ENCODE results near the gene RSPRY1. TPM values are rescaled to one million over a fixed set of nuclear protein-coding genes. Genes with fewer than 3 reads are reported as not detected.

The RSPRY1 gene
- total and polyA plus RNA-seq, 8 donors: 6.9 to 21.9 (median 18.7) TPM

- Histone ChIP-seq H3K27ac (no peak overlapping the region), H3K9me3 (no peaks in the 10 kb centered on the region), H3K4me3 (no peak overlapping the region), H3K36me3 (peaks cover 0 to 27% (median 5%) of the 10 kb centered on the region in 3 donors), H3K27me3 (no peaks in the 10 kb centered on the region), H3K4me1 (peaks cover 0 to 15% (median 12%) of the 10 kb centered on the region in 3 donors)
- intact Hi-C loops (cut with DNase I): no loop called here
- 32 to 33% methylated on average over 1 of the region's 1 CpG for WGBS, 2 donors
- DNase-seq: peak in 3 of 6 donors; percentile 0 to 39 (median 12)
- FAIRE-seq: no peak
- TF ChIP-seq CTCF (IDR thresholded peaks at IDR 0.05): no peak
- peak in 1 of 4 donors; percentile 35 for ATAC-seq
Measured at GRCh38 chr16:57258910-57259475, 72.9 kb downstream of the RSPRY1 start.

- H3K4me1 ChIP-seq: peaks cover 10 to 24% (median 22%) of the 10 kb centered on the region in 3 donors
- peaks cover 0 to 22% (median 5%) of the 10 kb centered on the region in 3 donors for H3K36me3 ChIP-seq
- no peak for TF ChIP-seq CTCF (IDR thresholded peaks at IDR 0.05)
- no peaks in the 10 kb centered on the region for H3K9me3 ChIP-seq
- DNase-seq (peak in 3 of 6 donors; percentile 0 to 47 (median 7)), ATAC-seq (no peak), FAIRE-seq (no peak)
- WGBS, 2 donors: 80 to 82% methylated on average over 16 of the region's 16 CpGs
- no peaks in the 10 kb centered on the region for H3K27me3 ChIP-seq
- intact Hi-C loops (cut with DNase I): no loop called here
- peak overlapping the region in 1 of 4 donors; percentile 19 for H3K27ac ChIP-seq
- no peak overlapping the region for H3K4me3 ChIP-seq
Measured at GRCh38 chr16:57260294-57260929, 74.3 kb downstream of the RSPRY1 start.

GRCh38 chr16:57261806-57262205 lies 75.7 kb downstream of the RSPRY1 start:
- no peaks in the 10 kb centered on the region for H3K9me3 ChIP-seq
- intact Hi-C loops (cut with DNase I): no loop called here
- no peak for FAIRE-seq
- no peak overlapping the region for H3K4me3 ChIP-seq
- H3K27me3 ChIP-seq: no peaks in the 10 kb centered on the region
- ATAC-seq: no peak
- H3K4me1 ChIP-seq: peaks cover 24 to 33% (median 31%) of the 10 kb centered on the region in 3 donors
- DNase-seq: peak in 2 of 6 donors; percentile 1 to 31
- H3K36me3 ChIP-seq: peaks cover 0 to 8% (median 0%) of the 10 kb centered on the region in 3 donors
- WGBS, 2 donors: 94% methylated on average over 9 of the region's 9 CpGs
- H3K27ac ChIP-seq: no peak overlapping the region
- no peak for TF ChIP-seq CTCF (IDR thresholded peaks at IDR 0.05)

GRCh38 chr16:57262841-57263540 lies 76.9 kb downstream of the RSPRY1 start:
- intact Hi-C loops (cut with DNase I): no loop called here
- H3K4me1 ChIP-seq: peaks cover 35 to 43% (median 43%) of the 10 kb centered on the region in 3 donors
- H3K9me3 ChIP-seq: no peaks in the 10 kb centered on the region
- no peak for TF ChIP-seq CTCF (IDR thresholded peaks at IDR 0.05)
- DNase-seq (peak in 3 of 6 donors; percentile 46 to 58 (median 54)), FAIRE-seq (no peak), ATAC-seq (no peak)
- WGBS, 2 donors: 57 to 60% methylated on average over 17 of the region's 17 CpGs
- H3K36me3 ChIP-seq: no peaks in the 10 kb centered on the region
- H3K27ac ChIP-seq: peak overlapping the region; percentile 5 to 46 (median 28)
- no peak overlapping the region for H3K4me3 ChIP-seq
- H3K27me3 ChIP-seq: no peaks in the 10 kb centered on the region

Measured in pancreas (tissue), 10 donors.